Activated T-cell treated with anti-CD3 and anti-CD28 coated beads for 1 hour (primary cell): ENCODE results near the gene UBR4.

ENCODE experiments used
- DNase-seq: peaks from one replicate; pipeline ENCODE4 v3.0.0-alpha.2; 2020; ENCODE audit warnings: low read depth

UBR4 gene

GRCh38 chr1:19089524-19089923 lies 120.5 kb downstream of the UBR4 start:
- DNase-seq = no peak

- no peak for DNase-seq
These were observed 121.2 kb downstream of the UBR4 start for GRCh38 chr1:19088717-19089442.

- no peak for DNase-seq
These were observed 122.1 kb downstream of the UBR4 start for GRCh38 chr1:19087737-19088594.

GRCh38 chr1:19087017-19087736 lies 122.9 kb downstream of the UBR4 start:
- no peak for DNase-seq

GRCh38 chr1:19086176-19086875 lies 123.7 kb downstream of the UBR4 start:
- DNase-seq = no peak

- DNase-seq = no peak
These were observed 125.8 kb downstream of the UBR4 start for GRCh38 chr1:19084206-19084738.

GRCh38 chr1:19083081-19083480 lies 127.0 kb downstream of the UBR4 start:
- DNase-seq = no peak

- DNase-seq = no peak
These were observed 128.7 kb downstream of the UBR4 start for GRCh38 chr1:19081218-19081893.

GRCh38 chr1:19080721-19081120 lies 129.3 kb downstream of the UBR4 start:
- DNase-seq = no peak

GRCh38 chr1:19079541-19080472 lies 130.3 kb downstream of the UBR4 start:
- DNase-seq = no peak

GRCh38 chr1:19078536-19078935 lies 131.5 kb downstream of the UBR4 start:
- no peak for DNase-seq

GRCh38 chr1:19076841-19077616 lies 133.0 kb downstream of the UBR4 start:
- no peak for DNase-seq

- no peak for DNase-seq
These were observed 135.0 kb downstream of the UBR4 start for GRCh38 chr1:19074902-19075721.

GRCh38 chr1:19074361-19074901 lies 135.6 kb downstream of the UBR4 start:
- peak; percentile 42 for DNase-seq

- no peak for DNase-seq
These were observed 136.5 kb downstream of the UBR4 start for GRCh38 chr1:19073311-19074186.

- no peak for DNase-seq
These were observed 137.6 kb downstream of the UBR4 start for GRCh38 chr1:19072285-19072981.
